ENCODE data around the gene ARNT2. TPM values are rescaled to one million over a fixed set of nuclear protein-coding genes. Genes with fewer than 3 reads are reported as not detected.
A peak's percentile ranks its signal among the peaks of the same experiment; 100 is the strongest.

The ARNT2 gene
- total RNA-seq, 4 donors from 2014 or later = 1.8 to 5.1 (median 3.6) TPM

GRCh38 chr15:80607287-80607980 is 203.3 kb downstream of the ARNT2 start:
- H3K36me3 ChIP-seq = no peaks in the 10 kb centered on the region
- no peak overlapping the region for H3K4me3 ChIP-seq
- peaks cover 30% of the 10 kb centered on the region for H3K4me1 ChIP-seq
- H3K27ac ChIP-seq = peak overlapping the region; percentile 21
- TF ChIP-seq CTCF (IDR thresholded peaks at IDR 0.05) (no peak), POLR2AphosphoS5 (IDR thresholded peaks at IDR 0.05) (no peak), POLR2A (IDR thresholded peaks at IDR 0.05) (no peak), EP300 (IDR thresholded peaks at IDR 0.05) (no peak)
- no peak for DNase-seq (ENCODE audit: low spot score in 2 of 2)
- no peaks in the 10 kb centered on the region for H3K9me3 ChIP-seq
- 51% methylated on average over 4 of the region's 4 CpGs for WGBS
- peaks cover 3% of the 10 kb centered on the region for H3K27me3 ChIP-seq

- Histone ChIP-seq H3K27ac (no peak overlapping the region), H3K4me1 (peaks cover 30% of the 10 kb centered on the region), H3K4me3 (no peak overlapping the region), H3K36me3 (no peaks in the 10 kb centered on the region), H3K27me3 (peaks cover 1% of the 10 kb centered on the region), H3K9me3 (no peaks in the 10 kb centered on the region)
- no peak for DNase-seq (ENCODE audit: low spot score in 2 of 2)
- WGBS = 21% methylated on average over 1 of the region's 1 CpG
- TF ChIP-seq EP300 (IDR thresholded peaks at IDR 0.05) (no peak), CTCF (IDR thresholded peaks at IDR 0.05) (no peak), POLR2AphosphoS5 (IDR thresholded peaks at IDR 0.05) (no peak), POLR2A (IDR thresholded peaks at IDR 0.05) (no peak)
These were observed 204.5 kb downstream of the ARNT2 start for GRCh38 chr15:80608688-80609087.

- Histone ChIP-seq H3K9me3 (no peaks in the 10 kb centered on the region), H3K4me1 (peaks cover 30% of the 10 kb centered on the region), H3K4me3 (no peak overlapping the region), H3K27me3 (no peaks in the 10 kb centered on the region), H3K36me3 (no peaks in the 10 kb centered on the region), H3K27ac (no peak overlapping the region)
- no peak for TF ChIP-seq POLR2AphosphoS5 (IDR thresholded peaks at IDR 0.05)
- TF ChIP-seq EP300 (IDR thresholded peaks at IDR 0.05) = no peak
- no peak for TF ChIP-seq CTCF (IDR thresholded peaks at IDR 0.05)
- TF ChIP-seq POLR2A (IDR thresholded peaks at IDR 0.05) = no peak
- no peak for DNase-seq (ENCODE audit: low spot score in 2 of 2)
- 22% methylated on average over 4 of the region's 4 CpGs for WGBS
These were observed 204.9 kb downstream of the ARNT2 start for GRCh38 chr15:80609091-80609490.

GRCh38 chr15:80609512-80609946 is 205.3 kb downstream of the ARNT2 start:
- H3K4me1 ChIP-seq = peaks cover 30% of the 10 kb centered on the region
- H3K9me3 ChIP-seq = no peaks in the 10 kb centered on the region
- 35% methylated on average over 4 of the region's 4 CpGs for WGBS
- no peaks in the 10 kb centered on the region for H3K27me3 ChIP-seq
- no peak overlapping the region for H3K27ac ChIP-seq
- no peak for TF ChIP-seq CTCF (IDR thresholded peaks at IDR 0.05)
- TF ChIP-seq POLR2A (IDR thresholded peaks at IDR 0.05) = no peak
- no peak for TF ChIP-seq POLR2AphosphoS5 (IDR thresholded peaks at IDR 0.05)
- no peak for TF ChIP-seq EP300 (IDR thresholded peaks at IDR 0.05)
- H3K4me3 ChIP-seq = no peak overlapping the region
- H3K36me3 ChIP-seq = no peaks in the 10 kb centered on the region
- no peak for DNase-seq (ENCODE audit: low spot score in 2 of 2)

GRCh38 chr15:80611543-80612080 is 207.4 kb downstream of the ARNT2 start:
- 94% methylated on average over 7 of the region's 7 CpGs for WGBS
- Histone ChIP-seq H3K36me3 (no peaks in the 10 kb centered on the region), H3K27me3 (no peaks in the 10 kb centered on the region), H3K27ac (no peak overlapping the region), H3K9me3 (no peaks in the 10 kb centered on the region), H3K4me1 (peaks cover 41% of the 10 kb centered on the region), H3K4me3 (no peak overlapping the region)
- TF ChIP-seq EP300 (IDR thresholded peaks at IDR 0.05) = no peak
- TF ChIP-seq POLR2AphosphoS5 (IDR thresholded peaks at IDR 0.05) = no peak
- TF ChIP-seq POLR2A (IDR thresholded peaks at IDR 0.05) = no peak
- TF ChIP-seq CTCF (IDR thresholded peaks at IDR 0.05) = no peak
- no peak for DNase-seq (ENCODE audit: low spot score in 2 of 2)
